Bronchial epithelial cell (primary cell): ENCODE measurements around the gene MYO1A. TPM values are rescaled to one million over a fixed set of nuclear protein-coding genes. Genes with fewer than 3 reads are reported as not detected.
"Not testable (repeated sequence)": the region's sequence is repeated elsewhere in the genome, so short reads cannot be mapped to it uniquely, and the experiment has no call there.

Experiments
- DNase-seq: peaks from one replicate; pipeline ENCODE4 v3.0.0-alpha.2; 2010; ENCODE audit warnings: low read depth
- FAIRE-seq: peaks from 2 replicates; lab custom pipeline; 2011; peaks lifted over from hg19 to GRCh38; lab: Jason Lieb, UNC
- H3K27me3 ChIP-seq: 2 replicates; pipeline ENCODE4 v1.5.1; 2011; ENCODE audit warnings: low read length; ENCODE audit not compliant: control insufficient read depth, insufficient read depth
- H3K36me3 ChIP-seq: 2 replicates; pipeline ENCODE4 v1.5.1; 2011; ENCODE audit warnings: low read length; ENCODE audit not compliant: control insufficient read depth, insufficient read depth
- H3K4me3 ChIP-seq: 2 replicates; pipeline ENCODE4 v1.5.1; 2011; ENCODE audit warnings: mild to moderate bottlenecking, low read depth, low read length, control low read depth
- total RNA-seq: library from RNA; depleted of rRNA; stranded (reverse); fragments of >200 nt; gene quantifications from 2 replicates; pipeline ENCODE4 v1.2.1, GENCODE V29; 2014
- TF ChIP-seq, protein P1 (sequence below): IDR thresholded peaks from 2 replicates; pipeline ENCODE4 v1.5.1; 2011; ENCODE audit warnings: mild to moderate bottlenecking, moderate library complexity, low read length, control low read depth, inconsistent platforms; ENCODE audit not compliant: insufficient read depth, severe bottlenecking

MYO1A gene
- total RNA-seq, 1 donor from 2014 or later: under 0.01 TPM

DNA sequence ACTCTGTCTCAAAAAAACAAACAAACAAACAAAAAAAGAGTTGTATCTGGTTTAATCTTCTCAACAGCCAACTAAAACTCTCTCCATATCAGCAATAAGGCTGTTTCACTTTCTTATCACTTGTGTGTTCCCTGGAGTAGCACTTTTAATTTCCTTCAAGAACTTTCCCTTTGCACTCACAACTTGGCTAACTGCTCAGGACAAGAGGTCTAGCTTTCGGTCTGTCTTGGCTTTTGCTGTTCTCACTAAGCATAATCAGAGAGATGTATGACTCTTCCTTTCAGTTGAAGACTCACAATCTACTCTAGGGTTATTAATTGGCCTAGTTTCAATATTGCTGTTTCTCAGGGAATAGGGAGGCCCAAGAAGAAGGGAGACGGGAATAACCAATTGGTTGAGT, 16.3 kb upstream of the MYO1A start:
- TF ChIP-seq, protein P1, sequence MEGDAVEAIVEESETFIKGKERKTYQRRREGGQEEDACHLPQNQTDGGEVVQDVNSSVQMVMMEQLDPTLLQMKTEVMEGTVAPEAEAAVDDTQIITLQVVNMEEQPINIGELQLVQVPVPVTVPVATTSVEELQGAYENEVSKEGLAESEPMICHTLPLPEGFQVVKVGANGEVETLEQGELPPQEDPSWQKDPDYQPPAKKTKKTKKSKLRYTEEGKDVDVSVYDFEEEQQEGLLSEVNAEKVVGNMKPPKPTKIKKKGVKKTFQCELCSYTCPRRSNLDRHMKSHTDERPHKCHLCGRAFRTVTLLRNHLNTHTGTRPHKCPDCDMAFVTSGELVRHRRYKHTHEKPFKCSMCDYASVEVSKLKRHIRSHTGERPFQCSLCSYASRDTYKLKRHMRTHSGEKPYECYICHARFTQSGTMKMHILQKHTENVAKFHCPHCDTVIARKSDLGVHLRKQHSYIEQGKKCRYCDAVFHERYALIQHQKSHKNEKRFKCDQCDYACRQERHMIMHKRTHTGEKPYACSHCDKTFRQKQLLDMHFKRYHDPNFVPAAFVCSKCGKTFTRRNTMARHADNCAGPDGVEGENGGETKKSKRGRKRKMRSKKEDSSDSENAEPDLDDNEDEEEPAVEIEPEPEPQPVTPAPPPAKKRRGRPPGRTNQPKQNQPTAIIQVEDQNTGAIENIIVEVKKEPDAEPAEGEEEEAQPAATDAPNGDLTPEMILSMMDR: no peak
- H3K36me3 ChIP-seq: peaks cover 4% of the 10 kb centered on the region
- DNase-seq: no peak
- no peak overlapping the region for H3K4me3 ChIP-seq
- FAIRE-seq: no peak
- no peaks in the 10 kb centered on the region for H3K27me3 ChIP-seq

DNA sequence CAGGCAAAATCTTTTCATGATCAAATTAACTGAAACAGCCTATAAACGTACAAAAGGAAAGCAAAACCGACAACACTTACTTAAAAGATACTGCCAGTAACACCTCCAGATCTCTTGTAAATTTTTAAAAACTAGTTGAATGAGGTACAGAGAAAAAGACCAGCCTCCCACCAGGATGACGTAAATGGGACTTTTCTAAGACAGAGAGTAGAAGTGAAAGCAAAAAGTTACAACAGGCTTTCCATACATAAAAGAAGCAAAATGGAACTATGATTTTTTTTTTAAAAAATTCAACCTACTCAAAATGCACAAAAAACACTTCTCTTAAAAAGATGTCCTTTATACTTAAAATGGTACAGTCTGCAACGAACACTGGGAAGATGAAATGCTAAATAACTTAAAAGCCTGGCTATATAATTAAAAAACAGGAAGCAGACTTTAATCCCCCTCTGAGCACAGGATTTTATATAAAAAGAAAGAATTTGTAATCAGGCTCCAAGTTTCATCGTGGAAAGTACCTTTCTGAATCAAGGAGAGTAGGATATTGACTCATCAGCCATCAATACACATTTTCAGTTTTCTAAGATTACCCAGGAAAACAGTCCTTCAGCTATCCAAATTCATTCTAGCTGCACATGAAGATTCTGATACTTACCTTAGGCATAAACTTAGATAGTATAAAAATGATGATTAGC, 14.2 kb upstream of the MYO1A start:
- Histone ChIP-seq H3K36me3 (peaks cover 3% of the 10 kb centered on the region), H3K4me3 (no peak overlapping the region), H3K27me3 (no peaks in the 10 kb centered on the region)
- FAIRE-seq (no peak), DNase-seq (no peak)
- TF ChIP-seq, protein P1: no peak

GRCh38 chr12:57058454-57058853, 8.5 kb upstream of the MYO1A start:
- no peak for FAIRE-seq

GRCh38 chr12:57057067-57057751, 7.3 kb upstream of the MYO1A start:
- no peak overlapping the region for H3K4me3 ChIP-seq
- H3K27me3 ChIP-seq: no peaks in the 10 kb centered on the region
- TF ChIP-seq, protein P1: no peak
- DNase-seq (no peak), FAIRE-seq (no peak)
- peaks cover 5% of the 10 kb centered on the region for H3K36me3 ChIP-seq

More at GRCh38 chr12:57058454-57058853, 8.5 kb upstream of the MYO1A start:
- Histone ChIP-seq H3K27me3 (no peaks in the 10 kb centered on the region), H3K36me3 (peaks cover 6% of the 10 kb centered on the region), H3K4me3 (no peak overlapping the region)
- no peak for DNase-seq
- TF ChIP-seq, protein P1: no peak

GRCh38 chr12:57055824-57056223, 5.9 kb upstream of the MYO1A start:
- Histone ChIP-seq H3K4me3 (no peak overlapping the region), H3K27me3 (no peaks in the 10 kb centered on the region), H3K36me3 (peaks cover 5% of the 10 kb centered on the region)
- DNase-seq (no peak), FAIRE-seq (no peak)
- TF ChIP-seq, protein P1: no peak

DNA sequence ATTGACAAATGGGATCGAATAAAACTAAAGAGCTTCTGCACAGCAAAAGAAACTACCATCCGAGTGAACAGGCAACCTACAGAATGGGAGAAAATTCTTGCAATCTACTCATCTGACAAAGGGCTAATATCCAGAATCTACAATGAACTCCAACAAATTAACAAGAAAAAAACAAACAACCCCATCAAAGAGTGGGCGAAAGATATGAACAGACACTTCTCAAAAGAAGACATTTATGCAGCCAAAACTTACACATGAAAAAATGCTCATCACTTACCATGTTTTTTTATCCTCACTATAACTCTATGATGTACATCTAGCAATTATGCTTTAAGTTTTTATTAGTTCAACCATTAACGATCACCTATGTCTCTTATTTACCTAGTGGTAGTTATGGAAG, 4.0 kb upstream of the MYO1A start:
- DNase-seq, H3K4me3 ChIP-seq, H3K36me3 ChIP-seq, H3K27me3 ChIP-seq, FAIRE-seq: not testable (repeated sequence)

- H3K27me3 ChIP-seq, FAIRE-seq, H3K4me3 ChIP-seq, DNase-seq, H3K36me3 ChIP-seq: not testable (repeated sequence)
Observed at GRCh38 chr12:57053146-57053545, 3.2 kb upstream of the MYO1A start.
